A673 (cell line): ENCODE measurements around the gene SNRNP25.

Experiments used
- EZH2 ChIP-seq: fragments of 200-600 bp; sonication (generic); IDR thresholded peaks from 2 replicates; pipeline ENCODE4 v1.6.1; 2017; ENCODE audit warnings: borderline replicate concordance, low read depth, mild to moderate bottlenecking, mixed read lengths, antibody characterized with exemption, low read length; ENCODE audit not compliant: poor library complexity, severe bottlenecking
- TF ChIP-seq, protein P1 (sequence below): fragments of 300-800, 200-600 bp; sonication (generic); conservative IDR thresholded peaks from 2 replicates; pipeline ENCODE4 v1.5.1; 2017; ENCODE audit warnings: low read depth, mild to moderate bottlenecking, antibody characterized with exemption, low read length, moderate library complexity, mixed read lengths

- TF ChIP-seq, protein P1, sequence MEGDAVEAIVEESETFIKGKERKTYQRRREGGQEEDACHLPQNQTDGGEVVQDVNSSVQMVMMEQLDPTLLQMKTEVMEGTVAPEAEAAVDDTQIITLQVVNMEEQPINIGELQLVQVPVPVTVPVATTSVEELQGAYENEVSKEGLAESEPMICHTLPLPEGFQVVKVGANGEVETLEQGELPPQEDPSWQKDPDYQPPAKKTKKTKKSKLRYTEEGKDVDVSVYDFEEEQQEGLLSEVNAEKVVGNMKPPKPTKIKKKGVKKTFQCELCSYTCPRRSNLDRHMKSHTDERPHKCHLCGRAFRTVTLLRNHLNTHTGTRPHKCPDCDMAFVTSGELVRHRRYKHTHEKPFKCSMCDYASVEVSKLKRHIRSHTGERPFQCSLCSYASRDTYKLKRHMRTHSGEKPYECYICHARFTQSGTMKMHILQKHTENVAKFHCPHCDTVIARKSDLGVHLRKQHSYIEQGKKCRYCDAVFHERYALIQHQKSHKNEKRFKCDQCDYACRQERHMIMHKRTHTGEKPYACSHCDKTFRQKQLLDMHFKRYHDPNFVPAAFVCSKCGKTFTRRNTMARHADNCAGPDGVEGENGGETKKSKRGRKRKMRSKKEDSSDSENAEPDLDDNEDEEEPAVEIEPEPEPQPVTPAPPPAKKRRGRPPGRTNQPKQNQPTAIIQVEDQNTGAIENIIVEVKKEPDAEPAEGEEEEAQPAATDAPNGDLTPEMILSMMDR = no peak
- no peak for TF ChIP-seq EZH2
These were observed 44.2 kb downstream of the SNRNP25 start for GRCh38 chr16:97822-98221.
